Endothelial cell (in vitro differentiated cells): ENCODE results near the gene EML4. TPM values are rescaled to one million over a fixed set of nuclear protein-coding genes. Genes with fewer than 3 reads are reported as not detected.

Source experiments
- DNase-seq: peaks from one replicate; pipeline ENCODE4 v3.0.0; 2021; ENCODE audit warnings: low spot score
- H3K27ac Mint-ChIP-seq: one replicate; pipeline ENCODE4 v1.8.0; 2021; ENCODE audit warnings: mixed read lengths, inconsistent platforms; ENCODE audit not compliant: unreplicated experiment
- H3K27me3 Mint-ChIP-seq: one replicate; pipeline ENCODE4 v1.8.0; 2021; ENCODE audit warnings: mild to moderate bottlenecking, moderate library complexity, mixed read lengths, inconsistent platforms; ENCODE audit not compliant: unreplicated experiment
- H3K36me3 Mint-ChIP-seq: one replicate; pipeline ENCODE4 v1.8.0; 2021; ENCODE audit warnings: mild to moderate bottlenecking, low read depth, mixed read lengths, inconsistent platforms; ENCODE audit not compliant: unreplicated experiment
- H3K4me1 Mint-ChIP-seq: one replicate; pipeline ENCODE4 v1.8.0; 2021; ENCODE audit warnings: mild to moderate bottlenecking, mixed read lengths, inconsistent platforms; ENCODE audit not compliant: unreplicated experiment
- H3K4me3 Mint-ChIP-seq: one replicate; pipeline ENCODE4 v1.8.0; 2021; ENCODE audit warnings: mild to moderate bottlenecking, mixed read lengths, inconsistent platforms; ENCODE audit not compliant: unreplicated experiment
- H3K9me3 Mint-ChIP-seq: one replicate; pipeline ENCODE4 v1.8.0; 2021; ENCODE audit warnings: mixed read lengths, inconsistent platforms; ENCODE audit not compliant: unreplicated experiment
- total RNA-seq: library from RNA; stranded (reverse); fragmentation: NEBNext Ultra II Directional; extraction: Animal tissue kit (Norgen Biotek cat#: 25700); gene quantifications from one replicate; pipeline ENCODE4 v1.2.1, GENCODE V29; 2021; ENCODE audit not compliant: unreplicated experiment
- TF ChIP-seq, protein P1 (sequence below): fragments of 200-600 bp; sonication (generic); IDR thresholded peaks from one replicate; pipeline ENCODE4 v1.5.0; 2021; ENCODE audit warnings: antibody characterized with exemption; ENCODE audit not compliant: unreplicated experiment

Gene EML4
- total RNA-seq, 1 donor from 2014 or later = 49.7 TPM

GRCh38 chr2:42286268-42286946 is 117.3 kb downstream of the EML4 start:
- no peak for DNase-seq
- Mint-ChIP-seq H3K9me3 (no peaks in the 10 kb centered on the region), H3K4me3 (no peak overlapping the region), H3K4me1 (peaks cover 13% of the 10 kb centered on the region), H3K36me3 (peaks cover 3% of the 10 kb centered on the region), H3K27me3 (peaks cover 1% of the 10 kb centered on the region), H3K27ac (no peak overlapping the region)
- TF ChIP-seq, protein P1, sequence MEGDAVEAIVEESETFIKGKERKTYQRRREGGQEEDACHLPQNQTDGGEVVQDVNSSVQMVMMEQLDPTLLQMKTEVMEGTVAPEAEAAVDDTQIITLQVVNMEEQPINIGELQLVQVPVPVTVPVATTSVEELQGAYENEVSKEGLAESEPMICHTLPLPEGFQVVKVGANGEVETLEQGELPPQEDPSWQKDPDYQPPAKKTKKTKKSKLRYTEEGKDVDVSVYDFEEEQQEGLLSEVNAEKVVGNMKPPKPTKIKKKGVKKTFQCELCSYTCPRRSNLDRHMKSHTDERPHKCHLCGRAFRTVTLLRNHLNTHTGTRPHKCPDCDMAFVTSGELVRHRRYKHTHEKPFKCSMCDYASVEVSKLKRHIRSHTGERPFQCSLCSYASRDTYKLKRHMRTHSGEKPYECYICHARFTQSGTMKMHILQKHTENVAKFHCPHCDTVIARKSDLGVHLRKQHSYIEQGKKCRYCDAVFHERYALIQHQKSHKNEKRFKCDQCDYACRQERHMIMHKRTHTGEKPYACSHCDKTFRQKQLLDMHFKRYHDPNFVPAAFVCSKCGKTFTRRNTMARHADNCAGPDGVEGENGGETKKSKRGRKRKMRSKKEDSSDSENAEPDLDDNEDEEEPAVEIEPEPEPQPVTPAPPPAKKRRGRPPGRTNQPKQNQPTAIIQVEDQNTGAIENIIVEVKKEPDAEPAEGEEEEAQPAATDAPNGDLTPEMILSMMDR = no peak

DNA sequence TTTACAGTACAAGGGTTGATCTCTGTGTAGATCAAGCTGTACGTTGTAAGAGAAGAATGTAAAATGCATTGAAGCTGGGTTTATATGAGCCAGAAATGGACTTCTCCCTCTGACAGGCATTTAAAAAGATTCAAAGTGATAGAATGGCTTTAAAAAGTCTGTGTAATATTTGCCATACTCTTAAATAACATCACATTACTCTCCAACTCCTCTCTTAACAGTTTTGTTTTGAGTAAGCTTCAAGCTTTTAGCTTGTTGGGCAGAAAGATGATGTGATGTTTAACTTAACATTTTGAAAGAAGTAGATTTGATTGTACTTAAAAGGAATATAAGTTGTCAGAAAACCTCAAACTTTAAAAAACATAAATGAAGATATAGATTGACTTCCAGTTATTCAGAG is 119.7 kb downstream of the EML4 start:
- TF ChIP-seq, protein P1 = no peak
- Mint-ChIP-seq H3K9me3 (no peaks in the 10 kb centered on the region), H3K4me3 (no peak overlapping the region), H3K4me1 (no peaks in the 10 kb centered on the region), H3K27ac (no peak overlapping the region), H3K36me3 (no peaks in the 10 kb centered on the region), H3K27me3 (peaks cover 1% of the 10 kb centered on the region)
- no peak for DNase-seq

DNA sequence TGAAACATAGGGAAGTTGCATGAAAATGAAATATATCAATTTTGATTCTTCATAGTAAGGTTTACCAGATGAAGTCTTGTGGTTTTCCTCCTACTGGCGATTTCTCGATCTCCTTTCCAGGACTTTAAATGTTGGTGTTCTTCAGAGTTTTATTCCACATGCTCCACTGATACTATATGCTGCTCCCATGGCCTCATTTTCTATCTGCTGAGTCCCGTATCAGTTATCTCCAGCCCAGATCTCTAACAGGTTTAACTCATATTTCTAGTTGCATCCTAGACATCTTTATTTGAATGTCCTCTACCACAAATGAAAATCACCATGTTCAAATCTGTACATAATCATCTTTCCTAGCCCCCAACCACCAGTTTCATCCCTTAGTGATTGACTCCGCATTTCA is 120.1 kb downstream of the EML4 start:
- TF ChIP-seq, protein P1 = no peak
- H3K4me3 Mint-ChIP-seq = no peak overlapping the region
- no peak overlapping the region for H3K27ac Mint-ChIP-seq
- H3K36me3 Mint-ChIP-seq = no peaks in the 10 kb centered on the region
- DNase-seq = no peak
- H3K27me3 Mint-ChIP-seq = peaks cover 1% of the 10 kb centered on the region
- no peaks in the 10 kb centered on the region for H3K9me3 Mint-ChIP-seq
- no peaks in the 10 kb centered on the region for H3K4me1 Mint-ChIP-seq

GRCh38 chr2:42290005-42290404 is 120.9 kb downstream of the EML4 start:
- DNase-seq = no peak
- no peaks in the 10 kb centered on the region for H3K4me1 Mint-ChIP-seq
- TF ChIP-seq, protein P1 = no peak
- no peaks in the 10 kb centered on the region for H3K36me3 Mint-ChIP-seq
- no peak overlapping the region for H3K4me3 Mint-ChIP-seq
- H3K27ac Mint-ChIP-seq = no peak overlapping the region
- H3K9me3 Mint-ChIP-seq = no peaks in the 10 kb centered on the region
- H3K27me3 Mint-ChIP-seq = peaks cover 1% of the 10 kb centered on the region

DNA sequence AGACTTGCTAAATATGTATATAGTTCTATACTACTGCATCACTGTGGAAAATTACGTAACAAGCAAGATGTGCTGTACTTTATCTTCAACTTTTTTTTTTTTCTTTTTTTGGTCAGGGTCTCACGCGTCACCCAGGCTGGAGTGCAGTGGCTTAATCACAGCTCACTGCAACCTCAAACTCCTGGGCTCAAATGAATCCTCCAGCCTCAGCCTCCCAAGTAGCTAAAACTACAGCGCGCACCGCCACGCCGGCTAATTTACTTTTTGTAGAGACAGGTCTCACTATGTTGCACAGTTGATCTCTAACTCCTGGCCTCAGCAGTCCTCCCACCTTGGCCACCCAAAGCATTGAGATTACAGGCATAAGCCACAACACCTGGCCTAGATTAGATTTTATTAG is 123.9 kb downstream of the EML4 start:
- peaks cover 11% of the 10 kb centered on the region for H3K4me1 Mint-ChIP-seq
- TF ChIP-seq, protein P1 = no peak
- H3K27me3 Mint-ChIP-seq = peaks cover 1% of the 10 kb centered on the region
- DNase-seq = no peak
- no peak overlapping the region for H3K4me3 Mint-ChIP-seq
- H3K9me3 Mint-ChIP-seq = no peaks in the 10 kb centered on the region
- H3K36me3 Mint-ChIP-seq = no peaks in the 10 kb centered on the region
- H3K27ac Mint-ChIP-seq = no peak overlapping the region
